Breast epithelium (tissue), 4 donors: ENCODE measurements around the gene POU2F2. TPM values are rescaled to one million over a fixed set of nuclear protein-coding genes. Genes with fewer than 3 reads are reported as not detected.

ENCODE experiments used
- DNase-seq, 2 donors: peaks; one replicate each; pipeline ENCODE4 v3.0.0-alpha.2; 2019; ENCODE audit warnings: low spot score in 2 of 2
- H3K27ac ChIP-seq, 2 donors: fragments of 200-600 bp; sonication (generic) in 1 of 2; one replicate each; pipeline ENCODE4 v1.5.1; 2016 to 2019; ENCODE audit warnings: mild to moderate bottlenecking in 1 of 2
- H3K27me3 ChIP-seq, 2 donors: fragments of 200-600 bp; sonication (generic) in 1 of 2; one replicate each; pipeline versions ENCODE4 v1.5.1 to v1.6.0; 2017 to 2019; ENCODE audit warnings: control low read depth in 1 of 2, mild to moderate bottlenecking in 1 of 2
- H3K36me3 ChIP-seq: fragments of 200-600 bp; one replicate; pipeline ENCODE4 v1.5.1; 2019
- H3K4me1 ChIP-seq, 2 donors: fragments of 200-600 bp; sonication (generic); one replicate each; pipeline ENCODE4 v1.5.1; 2016 to 2019; ENCODE audit warnings: control low read depth in 1 of 2
- H3K4me3 ChIP-seq, 3 donors: fragments of 200-600 bp; sonication (generic); 1 replicate in 2 of 3; 2 replicates in 1 of 3; pipeline ENCODE4 v1.5.1; 2016 to 2019; ENCODE audit warnings: mild to moderate bottlenecking in 3 of 3, moderate library complexity in 2 of 3
- H3K9me3 ChIP-seq, 2 donors: fragments of 200-600 bp; sonication (generic) in 1 of 2; one replicate each; pipeline ENCODE4 v1.5.1; 2016 to 2019; ENCODE audit warnings: control low read depth in 1 of 2
- CTCF ChIP-seq, 3 donors: fragments of 450-650 bp; IDR thresholded peaks; one replicate each; pipeline ENCODE4 v1.5.1; 2016 to 2017; ENCODE audit warnings: antibody characterized with exemption in 3 of 3, mild to moderate bottlenecking in 3 of 3, moderate library complexity in 3 of 3
- POLR2A ChIP-seq: fragments of 450-650 bp; IDR thresholded peaks from one replicate; pipeline ENCODE4 v1.6.1; 2016; ENCODE audit warnings: antibody characterized with exemption, mild to moderate bottlenecking, moderate library complexity
- POLR2AphosphoS5 ChIP-seq, 3 donors: sonication (generic); formaldehyde crosslinking; IDR thresholded peaks; one replicate each; pipeline ENCODE4 v1.6.1; 2017; ENCODE audit warnings: antibody characterized with exemption in 3 of 3
- intact Hi-C: fragments of 100-400 bp; cut with DNase I; formaldehyde crosslinking; loops from one replicate; pipeline ENCODE4 v1.15.1; 2023; ENCODE audit warnings: low total_unique reads
- total RNA-seq, 3 donors: library from RNA; depleted of rRNA; stranded (reverse); fragments of >200 nt; gene quantifications; one replicate each; pipeline ENCODE4 v1.1.0, GENCODE V29; 2016

Gene POU2F2
- total RNA-seq, 3 donors from 2014 or later, result 1.2 to 2.9 (median 1.6) TPM

DNA sequence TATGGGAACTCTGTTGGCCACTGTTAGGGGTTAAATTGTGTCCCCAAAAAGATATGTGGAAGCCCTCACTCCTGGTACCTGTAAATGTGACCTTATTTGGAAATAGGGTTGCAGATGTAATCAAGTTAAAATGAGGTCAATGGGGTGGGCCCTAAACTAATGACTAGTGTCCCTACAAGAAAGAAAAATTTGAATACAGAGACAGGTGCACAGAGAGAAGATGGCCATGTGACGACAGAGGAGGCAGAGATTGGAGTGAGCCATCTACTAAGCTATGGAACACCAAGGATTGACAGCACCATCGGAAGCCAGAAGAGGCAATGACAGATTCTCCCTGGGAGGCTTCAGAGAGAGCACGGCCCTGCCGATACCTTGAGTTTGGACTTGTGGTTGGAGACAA, 16.5 kb downstream of the POU2F2 start:
- no peaks in the 10 kb centered on the region for H3K36me3 ChIP-seq
- no peak overlapping the region for H3K4me3 ChIP-seq
- H3K9me3 ChIP-seq, result no peaks in the 10 kb centered on the region
- DNase-seq, result no peak
- TF ChIP-seq POLR2A (no peak), CTCF (IDR thresholded peaks at IDR 0.05) (no peak), POLR2AphosphoS5 (IDR thresholded peaks at IDR 0.05) (no peak)
- H3K4me1 ChIP-seq, result no peaks in the 10 kb centered on the region
- intact Hi-C loops, result no loop called here
- no peaks in the 10 kb centered on the region for H3K27me3 ChIP-seq
- no peak overlapping the region for H3K27ac ChIP-seq

- no peak for DNase-seq
- Histone ChIP-seq H3K27ac (no peak overlapping the region), H3K36me3 (no peaks in the 10 kb centered on the region), H3K9me3 (no peaks in the 10 kb centered on the region), H3K27me3 (no peaks in the 10 kb centered on the region), H3K4me3 (no peak overlapping the region), H3K4me1 (no peaks in the 10 kb centered on the region)
- no peak for TF ChIP-seq POLR2A
- TF ChIP-seq POLR2AphosphoS5 (IDR thresholded peaks at IDR 0.05), result no peak
- no peak for TF ChIP-seq CTCF (IDR thresholded peaks at IDR 0.05)
- intact Hi-C loops, result no loop called here
Measured at GRCh38 chr19:42115219-42115618, 17.0 kb downstream of the POU2F2 start.

- no peaks in the 10 kb centered on the region for H3K9me3 ChIP-seq
- no peak for DNase-seq
- H3K27me3 ChIP-seq, result no peaks in the 10 kb centered on the region
- H3K4me1 ChIP-seq, result no peaks in the 10 kb centered on the region
- peak overlapping the region in 1 of 2 donors; percentile 27 for H3K27ac ChIP-seq
- H3K4me3 ChIP-seq, result no peak overlapping the region
- intact Hi-C loops, result no loop called here
- no peaks in the 10 kb centered on the region for H3K36me3 ChIP-seq
- TF ChIP-seq POLR2AphosphoS5 (IDR thresholded peaks at IDR 0.05), result no peak
- no peak for TF ChIP-seq CTCF (IDR thresholded peaks at IDR 0.05)
Measured at GRCh38 chr19:42114412-42114811, 17.8 kb downstream of the POU2F2 start.

DNA sequence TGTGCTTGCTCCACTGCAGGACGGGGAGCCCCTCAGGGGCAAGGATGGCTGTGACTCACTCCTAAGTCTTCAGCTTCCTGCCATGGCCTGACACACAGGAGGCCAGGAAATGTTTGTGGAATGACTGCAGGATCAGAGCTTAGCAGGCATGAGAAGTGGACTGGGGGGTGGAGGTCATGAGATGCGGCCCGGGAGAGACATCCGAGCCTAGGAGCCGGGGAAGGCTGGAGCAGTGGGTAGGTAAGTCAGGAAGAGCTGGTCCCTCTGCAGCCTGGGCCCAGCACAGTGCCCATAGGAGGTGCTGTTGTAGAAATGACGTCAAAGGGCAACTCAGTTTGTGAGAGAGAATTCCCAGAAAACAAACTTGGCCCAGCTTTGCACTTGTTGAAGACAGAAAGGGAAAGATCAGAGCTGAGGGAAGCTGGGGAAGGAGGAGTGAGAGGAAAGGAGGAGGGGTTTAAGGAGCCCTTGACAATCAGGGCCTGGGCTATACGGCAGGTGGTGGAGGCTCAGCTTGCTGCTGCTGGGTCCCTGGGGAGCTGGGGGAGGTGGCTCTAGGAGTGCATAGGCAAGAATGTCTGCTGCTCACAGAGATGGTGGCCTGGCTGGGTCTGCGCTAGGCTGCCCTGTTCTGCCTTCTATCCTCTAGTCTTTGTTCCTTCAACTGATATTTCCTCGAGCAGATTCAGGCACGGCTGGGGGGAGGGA, 18.5 kb downstream of the POU2F2 start:
- H3K9me3 ChIP-seq, result no peaks in the 10 kb centered on the region
- TF ChIP-seq POLR2AphosphoS5 (IDR thresholded peaks at IDR 0.05) (no peak), POLR2A (no peak), CTCF (IDR thresholded peaks at IDR 0.05) (no peak)
- peak overlapping the region in 1 of 2 donors; percentile 27 for H3K27ac ChIP-seq
- no peaks in the 10 kb centered on the region for H3K4me1 ChIP-seq
- intact Hi-C loops, result no loop called here
- no peaks in the 10 kb centered on the region for H3K36me3 ChIP-seq
- no peak for DNase-seq
- no peak overlapping the region for H3K4me3 ChIP-seq
- H3K27me3 ChIP-seq, result no peaks in the 10 kb centered on the region

DNA sequence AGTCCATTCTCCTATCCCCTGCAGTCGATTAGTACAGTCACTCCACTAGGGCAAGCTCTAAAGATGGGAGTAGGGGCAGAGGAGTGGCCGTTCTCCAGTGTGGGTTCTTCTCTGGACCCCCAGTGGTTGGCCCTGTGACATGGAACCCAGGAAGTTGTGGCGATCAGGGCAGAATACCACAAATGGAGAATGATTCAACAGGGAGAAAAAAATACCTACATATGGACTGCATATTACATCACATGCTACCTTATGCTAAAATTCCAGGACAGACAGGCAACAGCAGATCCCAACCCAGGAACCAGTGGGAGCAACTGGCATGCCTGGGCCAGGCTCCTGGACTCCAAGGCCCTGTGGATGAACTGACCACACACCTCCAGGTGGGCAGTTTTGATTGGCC, 20.4 kb downstream of the POU2F2 start:
- TF ChIP-seq POLR2A, result no peak
- TF ChIP-seq CTCF (IDR thresholded peaks at IDR 0.05), result no peak
- TF ChIP-seq POLR2AphosphoS5 (IDR thresholded peaks at IDR 0.05), result no peak
- H3K4me1 ChIP-seq, result no peaks in the 10 kb centered on the region
- DNase-seq, result no peak
- intact Hi-C loops, result no loop called here
- no peak overlapping the region for H3K27ac ChIP-seq
- no peaks in the 10 kb centered on the region for H3K9me3 ChIP-seq
- no peaks in the 10 kb centered on the region for H3K36me3 ChIP-seq
- no peak overlapping the region for H3K4me3 ChIP-seq
- no peaks in the 10 kb centered on the region for H3K27me3 ChIP-seq
